ENCODE measurements around the gene VPS51. TPM values are rescaled to one million over a fixed set of nuclear protein-coding genes. Genes with fewer than 3 reads are reported as not detected.

Gene VPS51
- total RNA-seq, 6 donors from 2014 or later, result 102 to 531 (median 175) TPM

GRCh38 chr11:65109231-65110198 lies 13.5 kb downstream of the VPS51 start:
- Histone ChIP-seq H3K36me3 (peaks cover 8 to 31% (median 23%) of the 10 kb centered on the region in 4 donors), H3K4me1 (peaks cover 31 to 57% (median 44%) of the 10 kb centered on the region in 4 donors), H3K4me3 (no peak overlapping the region), H3K9me3 (no peaks in the 10 kb centered on the region), H3K27me3 (no peaks in the 10 kb centered on the region), H3K27ac (peak overlapping the region in 2 of 4 donors; percentile 52 to 55)
- no peak for ATAC-seq (ENCODE audit: low FRiP score in 2 of 2)
- peak in 1 of 2 donors; percentile 84 for DNase-seq
- TF ChIP-seq CTCF (IDR thresholded peaks at IDR 0.05) (no peak), POLR2AphosphoS5 (IDR thresholded peaks at IDR 0.05) (no peak), POLR2A (IDR thresholded peaks at IDR 0.05) (no peak), EP300 (IDR thresholded peaks at IDR 0.05) (no peak)
- 90 to 91% methylated on average over 20 to 36 of the region's 36 CpGs for WGBS, 2 donors

GRCh38 chr11:65110354-65110861 lies 14.4 kb downstream of the VPS51 start:
- TF ChIP-seq CTCF (IDR thresholded peaks at IDR 0.05) (peak; percentile 97 to 99 (median 98)), POLR2AphosphoS5 (IDR thresholded peaks at IDR 0.05) (no peak)

GRCh38 chr11:65111159-65111743 lies 15.2 kb downstream of the VPS51 start:
- H3K27ac ChIP-seq, result peak overlapping the region in 2 of 4 donors; percentile 77 to 82
- no peaks in the 10 kb centered on the region for H3K9me3 ChIP-seq
- ATAC-seq (ENCODE audit: low FRiP score in 2 of 2) (no peak), DNase-seq (no peak)
- no peak for TF ChIP-seq POLR2AphosphoS5 (IDR thresholded peaks at IDR 0.05)
- no peak for TF ChIP-seq POLR2A (IDR thresholded peaks at IDR 0.05)
- no peak for TF ChIP-seq EP300 (IDR thresholded peaks at IDR 0.05)
- TF ChIP-seq CTCF (IDR thresholded peaks at IDR 0.05), result no peak
- peak overlapping the region in 3 of 4 donors; percentile 55 to 73 (median 68) for H3K4me3 ChIP-seq
- 65 to 69% methylated on average over 19 to 27 of the region's 31 CpGs for WGBS, 2 donors
- peaks cover 8 to 34% (median 25%) of the 10 kb centered on the region in 4 donors for H3K36me3 ChIP-seq
- peaks cover 35 to 63% (median 51%) of the 10 kb centered on the region in 4 donors for H3K4me1 ChIP-seq
- no peaks in the 10 kb centered on the region for H3K27me3 ChIP-seq

More at GRCh38 chr11:65110354-65110861, 14.4 kb downstream of the VPS51 start:
- Histone ChIP-seq H3K4me1 (peaks cover 29 to 54% (median 44%) of the 10 kb centered on the region in 4 donors), H3K27me3 (no peaks in the 10 kb centered on the region), H3K27ac (peak overlapping the region in 3 of 4 donors; percentile 6 to 77 (median 55)), H3K9me3 (no peaks in the 10 kb centered on the region), H3K36me3 (peaks cover 8 to 30% (median 25%) of the 10 kb centered on the region in 4 donors), H3K4me3 (no peak overlapping the region)
- ATAC-seq (ENCODE audit: low FRiP score in 2 of 2) (peak; percentile 82 to 85), DNase-seq (peak; percentile 78 to 88)
- WGBS, 2 donors, result 9% methylated on average over 18 of the region's 18 CpGs; no CpG with 5 or more reads in 1 of the 2 donors

GRCh38 chr11:65111744-65112545 lies 15.9 kb downstream of the VPS51 start, which contains the start of gene TM7SF2:
TSS of gene TM7SF2 (plus strand) at chr11:65111872. CDS start at chr11:65112016, 144 bp downstream.
- peak within 1 kb of the TSS; percentile 36 to 73 (median 62) for H3K4me3 ChIP-seq
- no peaks in the 10 kb centered on the region for H3K27me3 ChIP-seq
- DNase-seq (peak; percentile 98), ATAC-seq (ENCODE audit: low FRiP score in 2 of 2) (peak; percentile 92 to 93)
- H3K36me3 ChIP-seq, result peaks cover 8 to 34% (median 25%) of the 10 kb centered on the region in 4 donors
- H3K9me3 ChIP-seq, result no peaks in the 10 kb centered on the region
- peaks cover 41 to 70% (median 58%) of the 10 kb centered on the region in 4 donors for H3K4me1 ChIP-seq
- peak within 1 kb of the TSS; percentile 16 to 82 (median 70) for H3K27ac ChIP-seq
- TF ChIP-seq POLR2AphosphoS5 (IDR thresholded peaks at IDR 0.05), result peak in 1 of 2 donors; percentile 92
- peak in 2 of 4 donors; percentile 63 to 94 for TF ChIP-seq POLR2A (IDR thresholded peaks at IDR 0.05)
- no peak for TF ChIP-seq EP300 (IDR thresholded peaks at IDR 0.05)
- no peak for TF ChIP-seq CTCF (IDR thresholded peaks at IDR 0.05)
- WGBS, 2 donors, result 3% methylated on average over 30 to 38 of the region's 64 CpGs
